ENCODE data around the gene TANGO6.

The TANGO6 gene

GRCh38 chr16:68972720-68973119, 129.4 kb downstream of the TANGO6 start:
- H3K4me1 ChIP-seq (ENCODE audit: insufficient read depth, low read length): no peaks in the 10 kb centered on the region
- H3K36me3 ChIP-seq (ENCODE audit: insufficient read depth, low read length): peaks cover 31% of the 10 kb centered on the region; the same call in 1 of the 2 replicates
- no peaks in the 10 kb centered on the region for H3K79me2 ChIP-seq (ENCODE audit: insufficient read depth, low read length)
- H3K9me3 ChIP-seq (ENCODE audit: insufficient read depth, low read length, severe bottlenecking): no peaks in the 10 kb centered on the region
- DNase-seq (no peak), ATAC-seq (ENCODE audit: insufficient read depth, low read depth) (0 out of 3 replicates have a peak, but pooled peaks have one; percentile 27)
- peak overlapping the region; percentile 44; the same call in 1 of the 2 replicates for H3K27ac ChIP-seq (ENCODE audit: low read length)
- H2AFZ ChIP-seq (ENCODE audit: low read depth, low read length): no peak overlapping the region
- no peak overlapping the region for H3K4me3 ChIP-seq (ENCODE audit: low read depth in 1 of 2, low read length in 2 of 2)
- H4K20me1 ChIP-seq (ENCODE audit: insufficient read depth, low read length): no peaks in the 10 kb centered on the region
- peak; percentile 11 for TF ChIP-seq CTCF (IDR thresholded peaks at IDR 0.05; ENCODE audit: borderline replicate concordance, extremely low read depth, low read length, poor library complexity, severe bottlenecking)
- no peak for TF ChIP-seq EZH2 (IDR thresholded peaks at IDR 0.05; ENCODE audit: borderline replicate concordance, low read depth, low read length, severe bottlenecking)
- H3K27me3 ChIP-seq (ENCODE audit: insufficient read depth, low read length, poor library complexity): no peaks in the 10 kb centered on the region
- no peak overlapping the region for H3K4me2 ChIP-seq (ENCODE audit: insufficient read depth, low read length)
- H3K9ac ChIP-seq (ENCODE audit: low read depth, low read length): no peak overlapping the region

GRCh38 chr16:68973611-68974120, 130.3 kb downstream of the TANGO6 start:
- Histone ChIP-seq H3K4me2 (ENCODE audit: insufficient read depth, low read length) (no peak overlapping the region), H3K79me2 (ENCODE audit: insufficient read depth, low read length) (no peaks in the 10 kb centered on the region), H2AFZ (ENCODE audit: low read depth, low read length) (no peak overlapping the region), H3K27me3 (ENCODE audit: insufficient read depth, low read length, poor library complexity) (no peaks in the 10 kb centered on the region), H3K27ac (ENCODE audit: low read length) (no peak overlapping the region), H3K36me3 (ENCODE audit: insufficient read depth, low read length) (peaks cover 31% of the 10 kb centered on the region; the same call in 1 of the 2 replicates), H3K9ac (ENCODE audit: low read depth, low read length) (no peak overlapping the region), H3K9me3 (ENCODE audit: insufficient read depth, low read length, severe bottlenecking) (no peaks in the 10 kb centered on the region), H3K4me3 (ENCODE audit: low read depth in 1 of 2, low read length in 2 of 2) (no peak overlapping the region), H4K20me1 (ENCODE audit: insufficient read depth, low read length) (no peaks in the 10 kb centered on the region), H3K4me1 (ENCODE audit: insufficient read depth, low read length) (no peaks in the 10 kb centered on the region)
- TF ChIP-seq EZH2 (IDR thresholded peaks at IDR 0.05; ENCODE audit: borderline replicate concordance, low read depth, low read length, severe bottlenecking) (no peak), CTCF (IDR thresholded peaks at IDR 0.05; ENCODE audit: borderline replicate concordance, extremely low read depth, low read length, poor library complexity, severe bottlenecking) (no peak)
- ATAC-seq (ENCODE audit: insufficient read depth, low read depth) (no peak), DNase-seq (no peak)

GRCh38 chr16:68978303-68978954, 135.1 kb downstream of the TANGO6 start:
- no peak for DNase-seq
- H3K4me3 ChIP-seq (ENCODE audit: low read depth in 1 of 2, low read length in 2 of 2): no peak overlapping the region
- TF ChIP-seq CTCF (IDR thresholded peaks at IDR 0.05; ENCODE audit: borderline replicate concordance, extremely low read depth, low read length, poor library complexity, severe bottlenecking) (no peak), EZH2 (IDR thresholded peaks at IDR 0.05; ENCODE audit: borderline replicate concordance, low read depth, low read length, severe bottlenecking) (no peak)
- H3K4me1 ChIP-seq (ENCODE audit: insufficient read depth, low read length): no peaks in the 10 kb centered on the region
- H3K79me2 ChIP-seq (ENCODE audit: insufficient read depth, low read length): no peaks in the 10 kb centered on the region
- H3K27me3 ChIP-seq (ENCODE audit: insufficient read depth, low read length, poor library complexity): no peaks in the 10 kb centered on the region
- no peak overlapping the region for H3K9ac ChIP-seq (ENCODE audit: low read depth, low read length)
- H3K9me3 ChIP-seq (ENCODE audit: insufficient read depth, low read length, severe bottlenecking): no peaks in the 10 kb centered on the region
- no peaks in the 10 kb centered on the region for H4K20me1 ChIP-seq (ENCODE audit: insufficient read depth, low read length)
- no peak for ATAC-seq (ENCODE audit: insufficient read depth, low read depth)
- H3K27ac ChIP-seq (ENCODE audit: low read length): no peak overlapping the region
- H3K36me3 ChIP-seq (ENCODE audit: insufficient read depth, low read length): peaks cover 31% of the 10 kb centered on the region; the same call in 1 of the 2 replicates
- no peak overlapping the region for H2AFZ ChIP-seq (ENCODE audit: low read depth, low read length)
- H3K4me2 ChIP-seq (ENCODE audit: insufficient read depth, low read length): no peak overlapping the region

All from DND-41 (cell line).